Activated CD4-positive, CD25-positive, alpha-beta regulatory T cell treated with anti-CD3 and anti-CD28 coated beads, Interleukin-2, amount 50 U/mL, for 24 hours (primary cell): ENCODE data around the gene KCNAB1.
"Not testable (repeated sequence)": the region's sequence is repeated elsewhere in the genome, so short reads cannot be mapped to it uniquely, and the experiment has no call there.

Source experiments
- ATAC-seq, 2 donors: fragments of 150-1000 bp; cut with Tn5 transposase; one replicate each; pipeline ENCODE4 v1.10.0; 2021; ENCODE audit warnings: mild to moderate bottlenecking in 1 of 2, moderate library complexity in 1 of 2

Gene KCNAB1

GRCh38 chr3:156226676-156227420, 106.5 kb downstream of the KCNAB1 start:
- no peak for ATAC-seq

- ATAC-seq = no peak
Measured at GRCh38 chr3:156227704-156228103, 107.3 kb downstream of the KCNAB1 start.

GRCh38 chr3:156230278-156230900, 110.0 kb downstream of the KCNAB1 start:
- no peak for ATAC-seq

- not testable (repeated sequence) for ATAC-seq
Measured at GRCh38 chr3:156231221-156231620, 110.8 kb downstream of the KCNAB1 start.

- no peak for ATAC-seq
Measured at GRCh38 chr3:156233876-156234275, 113.5 kb downstream of the KCNAB1 start.

GRCh38 chr3:156236556-156237260, 116.3 kb downstream of the KCNAB1 start:
- no peak for ATAC-seq

GRCh38 chr3:156240642-156241041, 120.3 kb downstream of the KCNAB1 start:
- no peak for ATAC-seq

- no peak for ATAC-seq
Measured at GRCh38 chr3:156246961-156247725, 126.8 kb downstream of the KCNAB1 start.

GRCh38 chr3:156250550-156250949, 130.2 kb downstream of the KCNAB1 start:
- ATAC-seq = no peak

- no peak for ATAC-seq
Measured at GRCh38 chr3:156251424-156251823, 131.0 kb downstream of the KCNAB1 start.

GRCh38 chr3:156252656-156253055, 132.3 kb downstream of the KCNAB1 start:
- ATAC-seq = no peak

GRCh38 chr3:156253150-156253549, 132.8 kb downstream of the KCNAB1 start:
- ATAC-seq = no peak

GRCh38 chr3:156256256-156256655, 135.9 kb downstream of the KCNAB1 start:
- ATAC-seq = no peak

- ATAC-seq = no peak
Measured at GRCh38 chr3:156256945-156257344, 136.6 kb downstream of the KCNAB1 start.

GRCh38 chr3:156258301-156258700, 137.9 kb downstream of the KCNAB1 start:
- ATAC-seq = no peak

GRCh38 chr3:156259896-156260295, 139.5 kb downstream of the KCNAB1 start:
- ATAC-seq = no peak

- ATAC-seq = no peak
Measured at GRCh38 chr3:156260331-156260730, 140.0 kb downstream of the KCNAB1 start.

GRCh38 chr3:156264771-156265170, 144.4 kb downstream of the KCNAB1 start:
- ATAC-seq = no peak

- ATAC-seq = no peak
Measured at GRCh38 chr3:156271508-156271907, 151.1 kb downstream of the KCNAB1 start.

- ATAC-seq = no peak
Measured at GRCh38 chr3:156271995-156272719, 151.8 kb downstream of the KCNAB1 start.

- ATAC-seq = no peak
Measured at GRCh38 chr3:156273111-156273694, 152.8 kb downstream of the KCNAB1 start.

GRCh38 chr3:156274791-156275190, 154.4 kb downstream of the KCNAB1 start:
- no peak for ATAC-seq
